K562 (cell line): ENCODE measurements around the gene TSPOAP1. TPM values are rescaled to one million over a fixed set of nuclear protein-coding genes. Genes with fewer than 3 reads are reported as not detected.

Experiments used
- ARID2 ChIP-seq: fragments of 450-650 bp; IDR thresholded peaks from 2 replicates; pipeline ENCODE4 v1.6.1; 2017; ENCODE audit warnings: antibody characterized with exemption, mild to moderate bottlenecking
- CAMTA2 ChIP-seq: fragments of 250-450 bp; sonication (Bioruptor Pico); conservative IDR thresholded peaks from 2 replicates; pipeline ENCODE4 v1.5.1; 2022
- CC2D1A ChIP-seq: fragments of 450-650 bp; IDR thresholded peaks from 2 replicates; pipeline ENCODE4 v1.6.1; 2017; ENCODE audit warnings: mild to moderate bottlenecking
- CHAMP1 ChIP-seq: fragments of 450-650 bp; IDR thresholded peaks from 2 replicates; pipeline ENCODE4 v1.6.1; 2016; ENCODE audit warnings: mild to moderate bottlenecking
- COPS2 ChIP-seq: fragments of 450-650 bp; conservative IDR thresholded peaks from 2 replicates; pipeline ENCODE4 v1.6.1; 2016; ENCODE audit warnings: mild to moderate bottlenecking, moderate library complexity
- CTCF ChIP-seq, 3 experiments: IDR thresholded peaks in 2 of 3; conservative IDR thresholded peaks in 1 of 3; 2 replicates each; pipeline ENCODE4 v1.5.1; 2011 to 2012; ENCODE audit warnings: low read length in 3 of 3, mild to moderate bottlenecking in 3 of 3, control low read depth in 2 of 3, improper control_type of control experiment in 1 of 3, inconsistent platforms in 1 of 3, low read depth in 1 of 3, mixed read lengths in 1 of 3, moderate library complexity in 1 of 3; ENCODE audit not compliant: insufficient read depth in 2 of 3
- ERF ChIP-seq: fragments of 450-650 bp; formaldehyde crosslinking; IDR thresholded peaks from 2 replicates; pipeline ENCODE4 v1.4.0; 2020; ENCODE audit warnings: mild to moderate bottlenecking, mixed read lengths
- HDAC8 ChIP-seq: fragments of 450-650 bp; IDR thresholded peaks from 2 replicates; pipeline ENCODE4 v1.6.1; 2016; ENCODE audit warnings: mild to moderate bottlenecking, missing genetic modification characterization, moderate library complexity, missing compliant biosample characterization
- JUNB ChIP-seq: fragments of 450-650 bp; formaldehyde crosslinking; conservative IDR thresholded peaks from 2 replicates; pipeline ENCODE4 v1.4.0; 2020; ENCODE audit warnings: mild to moderate bottlenecking
- MBD1 ChIP-seq: fragments of 250-450 bp; sonication (Bioruptor Pico); IDR thresholded peaks from 2 replicates; pipeline ENCODE4 v1.8.0; 2022; ENCODE audit warnings: inconsistent platforms
- POLR2H ChIP-seq: IDR thresholded peaks from 2 replicates; pipeline ENCODE4 v1.6.1; 2016; ENCODE audit warnings: missing genetic modification characterization, low read depth, mild to moderate bottlenecking, control low read depth, missing compliant biosample characterization, moderate library complexity
- TFE3 ChIP-seq: fragments of 450-650 bp; formaldehyde crosslinking; IDR thresholded peaks from 2 replicates; pipeline ENCODE4 v1.4.0; 2020; ENCODE audit warnings: mild to moderate bottlenecking, mixed read lengths
- THAP7 ChIP-seq: fragments of 250-450 bp; sonication (Bioruptor Pico); IDR thresholded peaks from 2 replicates; pipeline ENCODE4 v1.5.0; 2021
- ZNF224 ChIP-seq: sonication (generic); formaldehyde crosslinking; IDR thresholded peaks from 2 replicates; pipeline ENCODE4 v1.8.0; 2022; ENCODE audit warnings: mild to moderate bottlenecking, missing genetic modification reagents
- ZNF24 ChIP-seq: fragments of 450-650 bp; IDR thresholded peaks from 2 replicates; pipeline ENCODE4 v1.6.1; 2016
- ZNF282 ChIP-seq: sonication (generic); formaldehyde crosslinking; IDR thresholded peaks from 2 replicates; pipeline ENCODE4 v1.8.1; 2023; ENCODE audit warnings: missing genetic modification reagents
- ZNF449 ChIP-seq: fragments of 250-450 bp; sonication (Bioruptor Pico); IDR thresholded peaks from 2 replicates; pipeline ENCODE4 v1.8.0; 2022; ENCODE audit warnings: moderate library complexity, mild to moderate bottlenecking, inconsistent platforms
- ZNF586 ChIP-seq: fragments of 450-650 bp; formaldehyde crosslinking; conservative IDR thresholded peaks from 2 replicates; pipeline ENCODE4 v1.4.0; 2020; ENCODE audit warnings: mild to moderate bottlenecking, moderate library complexity
- polyA plus RNA-seq, 8 experiments: library from polyadenylated mRNA; depleted of rRNA in 4 of 8; stranded (reverse) in 5 of 8; unstranded in 3 of 8; fragments of >200 nt; fragmentation: Nextera tagmentation in 2 of 8; fragmentation: Illumina TruSeq in 1 of 8; extraction: Ambion mirVana in 2 of 8; extraction: Trizol in 1 of 8; gene quantifications; 2 replicates each; pipeline versions ENCODE4 v1.2.1 to v1.2.3, GENCODE V29; 2011 to 2014; ENCODE audit warnings: inconsistent platforms in 1 of 8, missing spikeins in 1 of 8
- total RNA-seq, 7 experiments: library from RNA; depleted of rRNA in 6 of 7; stranded (reverse); fragments of >200 nt in 6 of 7; fragmentation: Illumina TruSeq in 2 of 7; extraction: Trizol in 2 of 7; gene quantifications; 2 replicates each; pipeline versions ENCODE4 v1.2.1 to v1.2.3, GENCODE V29; 2011 to 2021; ENCODE audit warnings: low replicate concordance in 1 of 7

TSPOAP1 gene
- total and polyA plus RNA-seq, 9 of the 15 experiments (the other 6 are each of a cell fraction or from before 2014, with no cell fraction given) = 0.87 to 3.9 (median 1.8) TPM; not detected in 2

- TF ChIP-seq ARID2 = no peak
- no peak for TF ChIP-seq COPS2
- TF ChIP-seq MBD1 (CRISPR knock-in tag) = no peak
- no peak for TF ChIP-seq HDAC8 (tag)
- TF ChIP-seq CTCF (IDR thresholded peaks at IDR 0.05 in 2 of 3, conservative IDR thresholded peaks at IDR 0.05 in 1 of 3; ENCODE audit: insufficient read depth in 2 of 3, low read depth in 1 of 3, low read length in 3 of 3) = 0 out of 6 replicates have a peak, but pooled peaks of 1 of the 3 experiments have one; percentile 12
- no peak for TF ChIP-seq ERF (CRISPR knock-in tag)
- TF ChIP-seq POLR2H (tag) = peak; percentile 93
- no peak for TF ChIP-seq TFE3 (CRISPR knock-in tag)
- no peak for TF ChIP-seq ZNF282 (CRISPR knock-in tag)
- no peak for TF ChIP-seq CC2D1A
- no peak for TF ChIP-seq ZNF224
- TF ChIP-seq THAP7 (CRISPR knock-in tag) = no peak
- no peak for TF ChIP-seq JUNB (CRISPR knock-in tag)
- TF ChIP-seq ZNF586 (CRISPR knock-in tag) = no peak
- TF ChIP-seq CHAMP1 = no peak
- TF ChIP-seq ZNF449 (CRISPR knock-in tag) = no peak
- TF ChIP-seq ZNF24 = no peak
- no peak for TF ChIP-seq CAMTA2 (CRISPR knock-in tag)
These were observed 9.2 kb upstream of the TSPOAP1 start (continued) for GRCh38 chr17:58337600-58338453.
